ENCODE data around the gene CLEC2D.

- TF ChIP-seq CTCF (conservative IDR thresholded peaks at IDR 0.05) (no peak), EZH2 (IDR thresholded peaks at IDR 0.05; ENCODE audit: low read depth) (no peak)
These were observed 32.7 kb upstream of the CLEC2D start for GRCh38 chr12:9636851-9637206.

Data from PC-9 (cell line).